Measurements from ENCODE around the gene CD58. TPM values are rescaled to one million over a fixed set of nuclear protein-coding genes. Genes with fewer than 3 reads are reported as not detected.
A peak's percentile ranks its signal among the peaks of the same experiment; 100 is the strongest.

Gene CD58
- total and polyA plus RNA-seq, 12 donors = 6.3 to 43.6 (median 12.5) TPM

- no peaks in the 10 kb centered on the region for H3K36me3 ChIP-seq (replicated peaks in 1 of 2)
- no peaks in the 10 kb centered on the region for H3K27me3 ChIP-seq
- no peaks in the 10 kb centered on the region for H3K9me3 ChIP-seq (replicated peaks in 1 of 3)
- DNase-seq = peak in 1 of 7 donors; percentile 47
- no peak overlapping the region for H3K4me3 ChIP-seq
- H3K4me1 ChIP-seq (replicated peaks in 1 of 2) = peaks cover 0 to 10% of the 10 kb centered on the region in 2 donors
- TF ChIP-seq POLR2A (IDR thresholded peaks at IDR 0.05) = no peak
- TF ChIP-seq CTCF (IDR thresholded peaks at IDR 0.05) = no peak
- intact Hi-C loops (cut with DNase I) = no loop called here
- 66 to 83% (median 76%) methylated on average over 4 of the region's 4 CpGs for WGBS, 4 donors
- no peak overlapping the region for H3K27ac ChIP-seq
These were observed 73.2 kb downstream of the CD58 start for GRCh38 chr1:116497656-116498055.

DNA sequence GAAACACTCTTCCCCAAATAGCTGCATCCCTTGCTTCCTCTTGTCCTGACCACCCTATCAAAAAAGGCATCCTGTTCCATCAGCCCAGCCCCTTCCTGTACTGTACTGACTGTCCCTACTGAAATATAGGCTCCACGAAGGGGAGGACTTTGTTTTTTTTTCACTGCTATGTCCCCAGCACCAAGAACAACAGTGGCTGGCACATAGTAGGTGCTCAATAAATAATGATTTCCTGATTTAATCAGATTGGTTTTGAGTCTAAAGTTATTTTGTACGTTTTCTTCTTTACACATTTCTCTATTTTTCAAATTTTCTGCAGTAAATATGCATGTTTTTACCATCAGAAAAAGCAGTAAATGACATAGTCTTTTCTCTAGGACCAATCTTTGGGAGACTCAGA is 73.9 kb downstream of the CD58 start:
- Histone ChIP-seq H3K36me3 (replicated peaks in 1 of 2) (no peaks in the 10 kb centered on the region), H3K27me3 (no peaks in the 10 kb centered on the region), H3K4me3 (no peak overlapping the region), H3K4me1 (replicated peaks in 1 of 2) (peaks cover 0 to 10% of the 10 kb centered on the region in 2 donors), H3K27ac (no peak overlapping the region), H3K9me3 (replicated peaks in 1 of 3) (no peaks in the 10 kb centered on the region)
- WGBS, 4 donors = 73 to 87% (median 78%) methylated on average over 2 of the region's 2 CpGs
- no peak for DNase-seq
- TF ChIP-seq CTCF (IDR thresholded peaks at IDR 0.05) = no peak
- no peak for TF ChIP-seq POLR2A (IDR thresholded peaks at IDR 0.05)
- intact Hi-C loops (cut with DNase I) = no loop called here

GRCh38 chr1:116496380-116496779 is 74.4 kb downstream of the CD58 start:
- Histone ChIP-seq H3K27me3 (no peaks in the 10 kb centered on the region), H3K27ac (no peak overlapping the region), H3K9me3 (replicated peaks in 1 of 3) (no peaks in the 10 kb centered on the region), H3K36me3 (replicated peaks in 1 of 2) (no peaks in the 10 kb centered on the region), H3K4me1 (replicated peaks in 1 of 2) (peaks cover 0 to 10% of the 10 kb centered on the region in 2 donors), H3K4me3 (no peak overlapping the region)
- DNase-seq = peak in 1 of 7 donors; percentile 48
- intact Hi-C loops (cut with DNase I) = no loop called here
- TF ChIP-seq POLR2A (IDR thresholded peaks at IDR 0.05) (no peak), CTCF (IDR thresholded peaks at IDR 0.05) (no peak)
- WGBS, 4 donors = 67 to 81% (median 74%) methylated on average over 3 of the region's 3 CpGs

DNA sequence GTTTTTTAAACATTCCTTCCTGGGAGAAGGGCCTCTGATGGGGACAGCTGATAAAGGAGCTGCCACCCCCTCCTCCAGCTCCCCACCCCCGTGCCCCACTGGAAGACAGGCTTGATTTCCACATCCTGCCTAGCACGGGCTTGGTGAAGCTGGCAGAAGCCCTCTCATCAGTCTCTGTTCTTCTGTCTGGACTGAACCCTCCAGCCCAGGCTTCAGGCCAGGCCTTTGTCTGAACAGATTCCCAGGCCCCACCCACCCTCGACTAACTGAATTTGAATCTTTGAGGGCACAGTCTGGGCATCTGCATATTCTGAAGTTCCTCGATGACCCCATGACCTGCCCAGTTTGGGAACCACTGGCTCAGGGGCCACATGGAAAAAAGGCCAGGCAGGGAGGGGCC is 75.3 kb downstream of the CD58 start:
- no peak for DNase-seq
- no peaks in the 10 kb centered on the region for H3K36me3 ChIP-seq (replicated peaks in 1 of 2)
- no peak overlapping the region for H3K27ac ChIP-seq
- H3K4me1 ChIP-seq (replicated peaks in 1 of 2) = peaks cover 0 to 10% of the 10 kb centered on the region in 2 donors
- intact Hi-C loops (cut with DNase I) = no loop called here
- WGBS, 4 donors = 59 to 83% (median 61%) methylated on average over 2 to 4 of the region's 4 CpGs
- TF ChIP-seq CTCF (IDR thresholded peaks at IDR 0.05) (no peak), POLR2A (IDR thresholded peaks at IDR 0.05) (no peak)
- no peak overlapping the region for H3K4me3 ChIP-seq
- H3K9me3 ChIP-seq (replicated peaks in 1 of 3) = no peaks in the 10 kb centered on the region
- no peaks in the 10 kb centered on the region for H3K27me3 ChIP-seq

Measured in adrenal gland (tissue), 12 donors.